ENCODE data around the gene HS1BP3. TPM values are rescaled to one million over a fixed set of nuclear protein-coding genes. Genes with fewer than 3 reads are reported as not detected.
A peak's percentile ranks its signal among the peaks of the same experiment; 100 is the strongest.

Gene HS1BP3
- total and polyA plus RNA-seq, 2 donors (not counting 3 experiments of a cell fraction or from before 2014, with no cell fraction given) = 27.4 to 33.1 TPM

DNA sequence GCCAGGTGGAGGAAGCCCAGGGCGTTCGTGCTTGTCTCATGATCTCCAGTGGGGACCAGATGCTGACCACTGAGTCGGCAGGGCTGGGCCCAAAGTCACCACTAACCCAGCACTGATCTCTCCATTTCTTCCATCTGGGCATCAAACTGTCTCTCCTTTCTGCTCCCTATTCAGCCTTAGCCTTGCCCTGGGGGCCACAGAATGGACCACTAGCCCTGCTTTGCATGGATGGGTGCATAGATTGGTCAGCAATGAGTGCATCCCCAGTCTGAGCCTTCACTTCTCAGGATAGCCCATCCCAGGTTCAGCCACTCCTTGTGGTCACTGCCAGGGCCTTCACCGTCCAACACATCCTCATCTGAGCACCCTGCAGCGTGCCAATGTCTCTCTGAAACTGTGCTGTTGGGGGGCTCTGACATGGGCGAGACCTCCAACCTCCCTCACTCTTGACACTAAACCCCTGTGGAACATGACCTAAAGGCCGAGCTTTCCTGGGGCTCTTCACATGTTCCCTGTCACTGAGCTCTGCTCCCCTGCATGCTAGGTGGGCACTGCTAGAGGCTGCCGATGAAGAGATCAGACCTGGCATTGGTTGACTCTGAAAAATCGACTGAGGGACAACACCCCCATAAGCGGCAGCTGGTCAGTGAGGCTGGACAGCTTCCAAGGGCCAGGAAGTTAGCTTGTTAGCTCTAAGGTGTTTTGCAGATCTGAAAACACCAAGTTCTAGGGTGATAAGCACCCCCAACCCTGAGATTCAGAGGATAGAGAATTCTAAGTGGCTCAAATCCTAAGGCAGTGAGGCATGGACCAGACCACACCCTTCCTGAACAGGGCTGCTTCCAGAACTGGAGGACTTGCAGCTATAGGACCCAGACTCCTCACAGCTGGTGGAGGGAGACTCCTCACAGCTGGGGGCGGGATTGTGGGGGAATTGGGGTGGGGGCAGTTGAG lies 61.7 kb downstream of the HS1BP3 start:
- H3K4me1 ChIP-seq (ENCODE audit: control insufficient read depth, extremely low read depth, insufficient read depth, low read length) = peaks cover 22% of the 10 kb centered on the region
- no peak overlapping the region for H3K4me2 ChIP-seq (ENCODE audit: insufficient read depth, low read length)
- H3K36me3 ChIP-seq (ENCODE audit: control insufficient read depth in 2 of 2, extremely low read depth in 1 of 2, insufficient read depth in 2 of 2, low read length in 2 of 2) = no peaks in the 10 kb centered on the region
- POLR2A ChIA-PET = interaction anchor here (0.6 to 1.2 kb wide), 5 partner anchors 14 to 142 kb away, joined by 3 to 5 read pairs (median 3); partner anchors contain the start of gene RHOB
- H3K4me3 ChIP-seq (replicated peaks in 1 of 3; ENCODE audit: insufficient read depth in 1 of 3, low read depth in 1 of 3, low read length in 3 of 3) = no peak overlapping the region
- TF ChIP-seq, protein P1, sequence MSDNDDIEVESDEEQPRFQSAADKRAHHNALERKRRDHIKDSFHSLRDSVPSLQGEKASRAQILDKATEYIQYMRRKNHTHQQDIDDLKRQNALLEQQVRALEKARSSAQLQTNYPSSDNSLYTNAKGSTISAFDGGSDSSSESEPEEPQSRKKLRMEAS (IDR thresholded peaks at IDR 0.05; ENCODE audit: insufficient read depth, insufficient read length) = no peak
- TF ChIP-seq FOS (IDR thresholded peaks at IDR 0.05; ENCODE audit: borderline replicate concordance, insufficient read depth, low read length) (no peak), JUN (IDR thresholded peaks at IDR 0.05; ENCODE audit: borderline replicate concordance, insufficient read depth, insufficient read length, low read depth) (no peak), EZH2 (IDR thresholded peaks at IDR 0.05; ENCODE audit: borderline replicate concordance, low read depth, low read length, severe bottlenecking) (no peak), MYC (IDR thresholded peaks at IDR 0.05; ENCODE audit: low read depth, low read length) (no peak), POLR2A (IDR thresholded peaks at IDR 0.05; ENCODE audit: low read depth, low read length) (no peak), POLR2AphosphoS5 (IDR thresholded peaks at IDR 0.05; ENCODE audit: insufficient read depth, low read depth, low read length) (no peak), GATA2 (IDR thresholded peaks at IDR 0.05; ENCODE audit: insufficient read depth, insufficient read length, low read depth, low read length) (no peak)
- TF ChIP-seq, protein P2, sequence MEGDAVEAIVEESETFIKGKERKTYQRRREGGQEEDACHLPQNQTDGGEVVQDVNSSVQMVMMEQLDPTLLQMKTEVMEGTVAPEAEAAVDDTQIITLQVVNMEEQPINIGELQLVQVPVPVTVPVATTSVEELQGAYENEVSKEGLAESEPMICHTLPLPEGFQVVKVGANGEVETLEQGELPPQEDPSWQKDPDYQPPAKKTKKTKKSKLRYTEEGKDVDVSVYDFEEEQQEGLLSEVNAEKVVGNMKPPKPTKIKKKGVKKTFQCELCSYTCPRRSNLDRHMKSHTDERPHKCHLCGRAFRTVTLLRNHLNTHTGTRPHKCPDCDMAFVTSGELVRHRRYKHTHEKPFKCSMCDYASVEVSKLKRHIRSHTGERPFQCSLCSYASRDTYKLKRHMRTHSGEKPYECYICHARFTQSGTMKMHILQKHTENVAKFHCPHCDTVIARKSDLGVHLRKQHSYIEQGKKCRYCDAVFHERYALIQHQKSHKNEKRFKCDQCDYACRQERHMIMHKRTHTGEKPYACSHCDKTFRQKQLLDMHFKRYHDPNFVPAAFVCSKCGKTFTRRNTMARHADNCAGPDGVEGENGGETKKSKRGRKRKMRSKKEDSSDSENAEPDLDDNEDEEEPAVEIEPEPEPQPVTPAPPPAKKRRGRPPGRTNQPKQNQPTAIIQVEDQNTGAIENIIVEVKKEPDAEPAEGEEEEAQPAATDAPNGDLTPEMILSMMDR (IDR thresholded peaks at IDR 0.05; ENCODE audit: extremely low read depth in 1 of 2, insufficient read depth in 1 of 2, low read depth in 1 of 2, low read length in 2 of 2) = no peak
- H3K27me3 ChIP-seq (ENCODE audit: control insufficient read depth in 2 of 2, insufficient read depth in 2 of 2, low read length in 2 of 2) = no peaks in the 10 kb centered on the region
- no peaks in the 10 kb centered on the region for H4K20me1 ChIP-seq (replicated peaks; ENCODE audit: control insufficient read depth, extremely low read depth, insufficient read depth, low read length)
- CTCF ChIA-PET = interaction anchor here (1.1 to 2.7 kb wide), 3 partner anchors 10 to 137 kb away, joined by 5 to 8 read pairs (median 7); no protein-coding TSS in a partner anchor
- no TSS peak for BruUV-seq (replicated peaks)
- no peaks in the 10 kb centered on the region for H3K9me3 ChIP-seq (replicated peaks; ENCODE audit: control insufficient read depth, insufficient read depth, low read length)
- FAIRE-seq = peak; percentile 77
- H3K27ac ChIP-seq (ENCODE audit: insufficient read depth, low read depth, low read length) = no peak overlapping the region
- intact Hi-C loops (cut with micrococcal nuclease) = no loop called here
- H3K79me2 ChIP-seq (ENCODE audit: control insufficient read depth, insufficient read depth, low read length) = no peaks in the 10 kb centered on the region
- H2AFZ ChIP-seq (ENCODE audit: low read depth, low read length) = no peak overlapping the region
- no peak for DNase-seq (ENCODE audit: low read depth, low spot score)
- H3K9ac ChIP-seq (replicated peaks; ENCODE audit: extremely low read depth, insufficient read depth, low read length) = no peak overlapping the region
- dilution Hi-C loops (cut with MboI; ENCODE audit: extremely low pct_ligation_motif_present, low sequenced_read_pairs) = no loop called here
- H3K9me1 ChIP-seq (replicated peaks; ENCODE audit: control insufficient read depth, extremely low read depth, insufficient read depth, low read length) = no peaks in the 10 kb centered on the region
